Tibial nerve (tissue), 4 donors: Measurements from ENCODE around the gene AHNAK. TPM values are rescaled to one million over a fixed set of nuclear protein-coding genes. Genes with fewer than 3 reads are reported as not detected.

ENCODE experiments used
- DNase-seq, 2 donors: peaks; one replicate each; pipeline ENCODE4 v3.0.0-alpha.2; 2019; ENCODE audit warnings: low spot score in 2 of 2
- H3K27ac ChIP-seq, 4 donors: fragments of 200-600 bp; sonication (generic) in 3 of 4; one replicate each; pipeline ENCODE4 v1.5.1; 2017 to 2019; ENCODE audit warnings: mild to moderate bottlenecking in 1 of 4
- H3K27me3 ChIP-seq, 2 donors: fragments of 200-600 bp; sonication (generic) in 1 of 2; one replicate each; pipeline versions ENCODE4 v1.5.1 to v1.6.0; 2017 to 2019
- H3K36me3 ChIP-seq, 3 donors: fragments of 200-600 bp; sonication (generic); one replicate each; pipeline ENCODE4 v1.5.1; 2018 to 2019
- H3K4me1 ChIP-seq, 4 donors: fragments of 200-600 bp; sonication (generic) in 3 of 4; one replicate each; pipeline ENCODE4 v1.5.1; 2017 to 2019
- H3K4me3 ChIP-seq, 4 donors: fragments of 200-600 bp; sonication (generic) in 3 of 4; one replicate each; pipeline ENCODE4 v1.5.1; 2017 to 2019; ENCODE audit warnings: mild to moderate bottlenecking in 1 of 4, moderate library complexity in 1 of 4
- H3K9me3 ChIP-seq, 4 donors: fragments of 200-600 bp; sonication (generic) in 3 of 4; one replicate each; pipeline ENCODE4 v1.5.1; 2017 to 2019
- EP300 ChIP-seq, 2 donors: sonication (generic); formaldehyde crosslinking; IDR thresholded peaks; one replicate each; pipeline ENCODE4 v1.6.1; 2017; ENCODE audit warnings: antibody characterized with exemption in 2 of 2, mild to moderate bottlenecking in 1 of 2
- POLR2A ChIP-seq, 2 donors: fragments of 450-650 bp; IDR thresholded peaks; one replicate each; pipeline ENCODE4 v1.6.1; 2017; ENCODE audit warnings: antibody characterized with exemption in 2 of 2, mild to moderate bottlenecking in 2 of 2, moderate library complexity in 2 of 2
- WGBS, 2 donors: methylation state at CpG; one replicate each; pipeline ENCODE4 v1.1.5; 2018; 5-methylcytosine and 5-hydroxymethylcytosine counted together
- total RNA-seq, 4 donors: library from RNA; depleted of rRNA; stranded (reverse); fragments of >200 nt; gene quantifications; one replicate each; pipeline ENCODE4 v1.1.0, GENCODE V29; 2016
- TF ChIP-seq, protein P1 (sequence below), 5 experiments: fragments of 200-600 bp in 3 of 5; fragments of 450-650 bp in 2 of 5; sonication (generic) in 3 of 5; IDR thresholded peaks; one replicate each; pipeline ENCODE4 v1.5.1; 2016 to 2019; ENCODE audit warnings: antibody characterized with exemption in 5 of 5, mild to moderate bottlenecking in 3 of 5, moderate library complexity in 2 of 5

The AHNAK gene
- total RNA-seq, 4 donors from 2014 or later: 1,417 to 3,061 (median 2,562) TPM

DNA sequence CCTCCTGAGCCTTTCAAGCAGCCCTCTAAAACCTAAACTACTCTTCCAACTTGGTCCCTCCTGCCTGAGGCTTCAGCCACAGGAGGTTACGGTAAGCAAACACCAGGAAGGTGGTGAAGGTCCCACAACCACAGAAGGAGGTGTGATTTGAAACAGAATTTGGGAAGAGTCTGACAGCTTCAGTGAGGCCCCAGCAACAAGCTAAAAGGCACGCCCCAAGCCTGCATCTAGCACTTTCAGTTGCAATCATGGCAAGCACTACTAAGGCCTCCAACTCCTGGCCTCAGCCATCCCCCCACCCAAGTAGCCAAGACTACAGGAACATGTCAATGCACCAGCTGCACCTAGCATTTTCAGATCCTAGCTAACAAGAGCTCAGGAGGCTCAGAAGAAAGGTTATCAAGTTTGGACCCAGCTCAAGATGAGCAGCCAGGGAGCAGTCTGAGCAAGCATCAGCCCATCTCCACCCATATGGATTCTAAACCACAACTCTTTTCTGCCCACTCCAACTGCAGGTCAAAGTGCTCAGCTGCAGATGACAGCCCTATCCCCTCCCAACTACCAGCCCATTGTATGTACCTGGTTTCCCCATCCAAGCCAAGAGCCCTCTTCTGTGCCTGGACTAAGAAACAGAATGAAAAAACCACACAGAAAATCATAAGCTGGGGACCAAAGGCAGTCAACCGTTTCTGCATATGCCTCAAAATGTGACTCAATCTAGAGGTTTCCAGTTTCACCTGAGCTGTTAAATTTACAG, 10.4 kb upstream of the AHNAK start:
- no peak overlapping the region for H3K4me3 ChIP-seq
- peaks cover 0 to 27% (median 3%) of the 10 kb centered on the region in 3 donors for H3K36me3 ChIP-seq
- TF ChIP-seq, protein P1, sequence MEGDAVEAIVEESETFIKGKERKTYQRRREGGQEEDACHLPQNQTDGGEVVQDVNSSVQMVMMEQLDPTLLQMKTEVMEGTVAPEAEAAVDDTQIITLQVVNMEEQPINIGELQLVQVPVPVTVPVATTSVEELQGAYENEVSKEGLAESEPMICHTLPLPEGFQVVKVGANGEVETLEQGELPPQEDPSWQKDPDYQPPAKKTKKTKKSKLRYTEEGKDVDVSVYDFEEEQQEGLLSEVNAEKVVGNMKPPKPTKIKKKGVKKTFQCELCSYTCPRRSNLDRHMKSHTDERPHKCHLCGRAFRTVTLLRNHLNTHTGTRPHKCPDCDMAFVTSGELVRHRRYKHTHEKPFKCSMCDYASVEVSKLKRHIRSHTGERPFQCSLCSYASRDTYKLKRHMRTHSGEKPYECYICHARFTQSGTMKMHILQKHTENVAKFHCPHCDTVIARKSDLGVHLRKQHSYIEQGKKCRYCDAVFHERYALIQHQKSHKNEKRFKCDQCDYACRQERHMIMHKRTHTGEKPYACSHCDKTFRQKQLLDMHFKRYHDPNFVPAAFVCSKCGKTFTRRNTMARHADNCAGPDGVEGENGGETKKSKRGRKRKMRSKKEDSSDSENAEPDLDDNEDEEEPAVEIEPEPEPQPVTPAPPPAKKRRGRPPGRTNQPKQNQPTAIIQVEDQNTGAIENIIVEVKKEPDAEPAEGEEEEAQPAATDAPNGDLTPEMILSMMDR (IDR thresholded peaks at IDR 0.05): no peak
- TF ChIP-seq EP300 (IDR thresholded peaks at IDR 0.05) (no peak), POLR2A (IDR thresholded peaks at IDR 0.05) (no peak)
- peak overlapping the region; percentile 75 to 98 (median 97) for H3K27ac ChIP-seq
- no peaks in the 10 kb centered on the region for H3K27me3 ChIP-seq
- no peaks in the 10 kb centered on the region for H3K9me3 ChIP-seq
- DNase-seq: no peak
- H3K4me1 ChIP-seq: peaks cover 12 to 87% (median 62%) of the 10 kb centered on the region in 4 donors
- WGBS, 2 donors: 51 to 55% methylated on average over 3 of the region's 3 CpGs

DNA sequence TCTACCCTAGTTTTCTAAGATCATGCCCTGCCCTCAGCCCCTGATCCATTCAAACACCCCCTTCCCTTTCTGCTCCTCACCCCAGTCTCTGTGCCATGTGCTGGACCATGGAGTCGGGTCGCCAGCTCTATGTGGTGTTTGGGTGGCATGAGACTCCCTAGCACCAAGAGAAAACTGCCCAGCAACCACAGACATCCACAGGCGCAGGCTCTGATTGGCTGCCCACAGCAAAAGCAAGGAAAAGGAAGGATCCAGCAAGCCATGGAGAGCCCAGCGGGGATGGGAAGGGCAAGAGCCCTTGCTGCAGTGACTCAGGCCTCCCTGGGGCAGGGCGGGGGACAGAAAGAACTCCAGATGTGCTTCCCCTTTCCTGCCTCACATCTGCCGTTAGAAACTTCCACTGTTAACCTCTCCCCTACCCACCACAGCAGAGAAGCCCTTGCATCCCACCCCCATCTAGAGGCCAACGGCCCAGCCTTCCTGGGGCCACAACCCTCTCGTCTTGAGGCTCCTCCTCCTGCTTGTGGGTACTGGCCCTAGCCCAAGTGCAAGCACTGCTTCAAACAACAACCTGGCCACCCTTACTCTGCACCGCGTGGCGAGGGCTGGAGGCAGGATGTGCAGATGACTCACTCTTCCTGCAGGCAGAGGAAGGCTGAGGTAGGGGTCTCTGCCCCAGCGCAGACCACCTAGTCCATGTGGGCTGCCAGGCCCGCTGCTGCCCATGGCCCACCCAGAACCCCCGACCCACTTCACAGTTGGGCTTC, 9.7 kb upstream of the AHNAK start:
- peak overlapping the region; percentile 75 to 98 (median 97) for H3K27ac ChIP-seq
- WGBS, 2 donors: 12 to 14% methylated on average over 11 to 14 of the region's 14 CpGs
- peaks cover 0 to 22% (median 3%) of the 10 kb centered on the region in 3 donors for H3K36me3 ChIP-seq
- TF ChIP-seq, protein P1 (IDR thresholded peaks at IDR 0.05): peak in 2 of 5 experiments; percentile 12 to 24
- TF ChIP-seq POLR2A (IDR thresholded peaks at IDR 0.05) (peak in 1 of 2 donors; percentile 14), EP300 (IDR thresholded peaks at IDR 0.05) (peak in 1 of 2 donors; percentile 71)
- no peaks in the 10 kb centered on the region for H3K9me3 ChIP-seq
- H3K4me3 ChIP-seq: peak overlapping the region; percentile 1 to 32 (median 10)
- no peaks in the 10 kb centered on the region for H3K27me3 ChIP-seq
- DNase-seq: peak; percentile 87 to 88
- H3K4me1 ChIP-seq: peaks cover 12 to 95% (median 70%) of the 10 kb centered on the region in 4 donors

DNA sequence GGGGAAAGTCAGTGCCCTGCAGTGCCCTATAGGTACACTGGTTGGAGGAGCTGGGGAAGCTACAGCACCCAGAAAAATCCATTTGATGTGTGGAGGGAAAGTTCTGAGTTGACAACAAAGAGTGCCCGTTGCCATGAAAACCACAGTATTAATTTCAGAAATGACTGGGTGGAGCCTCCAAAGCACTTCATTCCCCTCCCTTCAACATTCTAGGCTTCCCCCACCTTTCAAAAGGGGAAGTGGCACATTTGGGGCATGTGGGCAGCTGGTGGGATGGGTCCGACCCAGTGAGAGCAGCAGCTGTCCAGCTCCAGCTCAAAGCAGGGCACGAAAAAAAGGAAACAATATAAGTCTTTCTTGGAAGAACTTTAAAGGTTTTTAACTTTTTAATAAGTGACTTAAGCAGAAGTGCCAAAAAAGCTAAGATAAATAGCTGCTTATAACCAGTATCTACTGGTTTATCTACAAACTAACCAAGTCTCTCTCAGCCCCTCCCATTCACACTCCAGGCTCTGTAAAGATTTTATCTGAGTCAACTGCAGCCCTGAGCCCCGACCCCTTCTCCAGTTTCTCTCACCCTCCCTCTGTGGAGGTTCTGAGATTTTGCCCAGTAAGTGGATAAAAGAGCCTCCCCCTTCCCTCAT, 9.0 kb upstream of the AHNAK start:
- peak overlapping the region; percentile 1 to 32 (median 8) for H3K4me3 ChIP-seq
- WGBS, 2 donors: 9% methylated on average over 4 of the region's 4 CpGs
- H3K27ac ChIP-seq: peak overlapping the region; percentile 75 to 98 (median 97)
- peak in 1 of 2 donors; percentile 31 for DNase-seq
- H3K27me3 ChIP-seq: no peaks in the 10 kb centered on the region
- H3K4me1 ChIP-seq: peaks cover 12 to 95% (median 70%) of the 10 kb centered on the region in 4 donors
- TF ChIP-seq POLR2A (IDR thresholded peaks at IDR 0.05): no peak
- peak in 1 of 2 donors; percentile 28 for TF ChIP-seq EP300 (IDR thresholded peaks at IDR 0.05)
- H3K9me3 ChIP-seq: no peaks in the 10 kb centered on the region
- peaks cover 0 to 22% (median 3%) of the 10 kb centered on the region in 3 donors for H3K36me3 ChIP-seq

DNA sequence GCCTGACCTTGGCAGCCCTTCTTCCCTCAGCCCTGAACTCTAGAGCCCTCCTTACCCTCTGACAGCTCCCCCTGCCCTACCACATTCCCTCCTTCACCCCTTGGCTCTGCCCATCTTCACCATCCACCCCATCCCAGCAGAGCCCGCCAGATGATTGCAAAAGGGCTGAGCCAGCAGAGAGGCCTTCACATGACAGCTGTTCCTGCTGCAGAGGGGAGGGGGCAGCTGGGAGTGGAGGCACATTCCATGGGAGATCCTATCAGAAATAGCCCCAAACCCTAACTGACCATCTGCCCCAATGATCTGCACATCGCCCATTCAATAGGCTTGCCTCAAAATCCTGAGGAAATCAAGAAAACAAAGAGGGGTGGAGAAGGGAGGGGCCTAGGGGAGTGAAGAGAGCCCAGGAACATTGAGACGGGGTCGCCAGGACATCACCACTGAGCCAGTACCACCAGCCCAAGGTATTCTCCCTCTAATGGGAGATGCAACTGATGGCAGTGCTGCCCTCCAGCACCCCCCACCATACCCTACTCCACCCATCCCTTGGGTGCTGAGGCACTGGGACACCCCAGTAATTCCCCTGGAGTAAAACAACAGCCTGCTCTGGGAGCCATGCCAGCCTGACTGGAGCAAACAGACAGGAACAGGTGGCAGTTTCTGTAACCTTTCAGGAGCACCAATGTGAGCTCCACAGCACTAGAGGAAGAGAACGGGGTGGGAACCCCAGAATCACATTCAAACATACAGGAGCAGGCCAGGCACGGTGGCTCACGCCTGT, 8.0 kb upstream of the AHNAK start:
- DNase-seq: peak in 1 of 2 donors; percentile 43
- Histone ChIP-seq H3K36me3 (peaks cover 0 to 18% (median 2%) of the 10 kb centered on the region in 3 donors), H3K9me3 (no peaks in the 10 kb centered on the region), H3K27me3 (no peaks in the 10 kb centered on the region), H3K4me3 (no peak overlapping the region), H3K27ac (peak overlapping the region; percentile 75 to 98 (median 97)), H3K4me1 (peaks cover 12 to 95% (median 72%) of the 10 kb centered on the region in 4 donors)
- TF ChIP-seq, protein P1 (IDR thresholded peaks at IDR 0.05): no peak
- no peak for TF ChIP-seq EP300 (IDR thresholded peaks at IDR 0.05)
- TF ChIP-seq POLR2A (IDR thresholded peaks at IDR 0.05): no peak
- 50 to 72% methylated on average over 5 to 7 of the region's 7 CpGs for WGBS, 2 donors
